Measurements from ENCODE around the gene MTMR3. TPM values are rescaled to one million over a fixed set of nuclear protein-coding genes. Genes with fewer than 3 reads are reported as not detected.

Gene MTMR3
- total and polyA plus RNA-seq, 2 of the 8 experiments (the other 6 are each of a cell fraction or from before 2014, with no cell fraction given) = 16.9 to 18.5 TPM

DNA sequence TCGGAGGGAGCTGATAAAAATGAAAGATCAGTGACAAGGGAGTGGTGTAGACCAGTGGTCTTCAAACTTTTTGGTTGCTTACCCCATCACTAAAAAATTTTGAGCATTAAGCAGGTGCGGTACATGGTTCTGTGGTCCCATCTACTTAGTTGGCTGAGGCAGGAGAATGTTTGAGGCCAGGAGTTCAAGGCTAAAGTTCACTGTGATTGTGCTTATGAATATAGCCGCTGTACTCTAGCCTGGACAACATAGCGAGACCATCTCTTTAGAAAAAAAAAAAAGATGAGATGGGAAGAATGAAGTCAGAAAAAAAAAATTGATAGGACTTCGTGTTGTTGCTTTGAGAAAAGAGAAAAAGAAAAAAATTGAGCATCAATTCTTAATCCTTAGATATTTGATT, 7.8 kb downstream of the MTMR3 start:
- peaks cover 0 to 1% of the 10 kb centered on the region in 2 experiments for H4K20me1 ChIP-seq (replicated peaks in 1 of 2; ENCODE audit: control insufficient read depth in 1 of 2, insufficient read depth in 2 of 2, low read length in 2 of 2)

More for the DNA sequence above, 7.8 kb downstream of the MTMR3 start:
- Histone ChIP-seq H3K27me3 (replicated peaks in 1 of 4; ENCODE audit: control insufficient read depth in 3 of 4, extremely low read depth in 1 of 4, insufficient read depth in 3 of 4, low read length in 3 of 4) (no peaks in the 10 kb centered on the region), H3K36me3 (ENCODE audit: control insufficient read depth in 2 of 4, insufficient read depth in 4 of 4, low read length in 3 of 4) (no peaks in the 10 kb centered on the region), H3K4me1 (replicated peaks in 1 of 4; ENCODE audit: control insufficient read depth in 3 of 4, insufficient read depth in 4 of 4, low read length in 3 of 4) (peaks cover 0 to under 1% (median 0%) of the 10 kb centered on the region in 4 experiments; a peak in 1 of 7 replicates), H4K91ac (replicated peaks; ENCODE audit: insufficient read length, low read length) (no peak overlapping the region), H2BK120ac (replicated peaks; ENCODE audit: low read depth, low read length) (no peak overlapping the region), H3K18ac (ENCODE audit: extremely low read depth, low read length) (no peak overlapping the region), H4K8ac (ENCODE audit: extremely low read depth, insufficient read depth, low read length) (no peak overlapping the region), H2BK5ac (ENCODE audit: low read depth, low read length) (no peak overlapping the region), H3K4me2 (ENCODE audit: insufficient read depth in 1 of 2, low read depth in 2 of 2, low read length in 2 of 2) (no peak overlapping the region), H3K79me2 (ENCODE audit: control insufficient read depth in 1 of 2, insufficient read depth in 2 of 2, low read length in 2 of 2) (peaks cover 0 to 90% of the 10 kb centered on the region in 2 experiments; a peak in 3 of 4 replicates), H3K27ac (ENCODE audit: low read depth, low read length) (no peak overlapping the region), H3K79me1 (ENCODE audit: low read depth, low read length) (no peaks in the 10 kb centered on the region), H3K56ac (replicated peaks; ENCODE audit: insufficient read length, low read depth, low read length) (no peak overlapping the region), H3K23ac (ENCODE audit: insufficient read length) (no peak overlapping the region), H3K9ac (replicated peaks in 1 of 4; ENCODE audit: extremely low read depth in 1 of 4, low read depth in 3 of 4, low read length in 3 of 4) (no peak overlapping the region), H2BK12ac (ENCODE audit: low read depth, low read length) (no peak overlapping the region), H3K9me3 (ENCODE audit: insufficient read depth in 2 of 2, low read depth in 1 of 2, low read length in 1 of 2) (no peaks in the 10 kb centered on the region), H3K4ac (replicated peaks; ENCODE audit: insufficient read length, low read depth, low read length) (no peak overlapping the region), H2BK15ac (ENCODE audit: low read length) (no peak overlapping the region), H4K5ac (ENCODE audit: insufficient read length, low read depth, low read length) (no peak overlapping the region), H3K4me3 (ENCODE audit: extremely low read depth in 1 of 4, insufficient read depth in 2 of 4, low read depth in 3 of 4, low read length in 4 of 4) (no peak overlapping the region), H3K14ac (ENCODE audit: insufficient read length) (no peak overlapping the region), H2AK5ac (ENCODE audit: low read depth, low read length) (no peak overlapping the region), H2BK20ac (ENCODE audit: low read length) (no peak overlapping the region), H2AFZ (ENCODE audit: low read length) (no peak overlapping the region), H3K23me2 (ENCODE audit: low read depth, low read length) (no peaks in the 10 kb centered on the region)
- TF ChIP-seq RFX5 (IDR thresholded peaks at IDR 0.05; ENCODE audit: borderline replicate concordance, low read depth, low read length) = no peak
- TF ChIP-seq HDAC6 (IDR thresholded peaks at IDR 0.05; ENCODE audit: low read depth, low read length) = no peak
- no peak for TF ChIP-seq KDM1A (IDR thresholded peaks at IDR 0.05; ENCODE audit: borderline replicate concordance, low read length)
- TF ChIP-seq CREB1 (IDR thresholded peaks at IDR 0.05) = no peak
- no peak for TF ChIP-seq BCL11A (IDR thresholded peaks at IDR 0.05; ENCODE audit: low read depth in 2 of 2, low read length in 2 of 2)
- TF ChIP-seq, protein P1, sequence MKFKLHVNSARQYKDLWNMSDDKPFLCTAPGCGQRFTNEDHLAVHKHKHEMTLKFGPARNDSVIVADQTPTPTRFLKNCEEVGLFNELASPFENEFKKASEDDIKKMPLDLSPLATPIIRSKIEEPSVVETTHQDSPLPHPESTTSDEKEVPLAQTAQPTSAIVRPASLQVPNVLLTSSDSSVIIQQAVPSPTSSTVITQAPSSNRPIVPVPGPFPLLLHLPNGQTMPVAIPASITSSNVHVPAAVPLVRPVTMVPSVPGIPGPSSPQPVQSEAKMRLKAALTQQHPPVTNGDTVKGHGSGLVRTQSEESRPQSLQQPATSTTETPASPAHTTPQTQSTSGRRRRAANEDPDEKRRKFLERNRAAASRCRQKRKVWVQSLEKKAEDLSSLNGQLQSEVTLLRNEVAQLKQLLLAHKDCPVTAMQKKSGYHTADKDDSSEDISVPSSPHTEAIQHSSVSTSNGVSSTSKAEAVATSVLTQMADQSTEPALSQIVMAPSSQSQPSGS (IDR thresholded peaks at IDR 0.05; ENCODE audit: low read length) = no peak
- no peak for TF ChIP-seq CHD2 (IDR thresholded peaks at IDR 0.05; ENCODE audit: low read length)
- TF ChIP-seq TEAD4 (IDR thresholded peaks at IDR 0.05; ENCODE audit: low read depth, low read length) = no peak
- TF ChIP-seq RNF2 (IDR thresholded peaks at IDR 0.05; ENCODE audit: borderline replicate concordance, low read depth, low read length, missing control alignments, poor library complexity, severe bottlenecking) = no peak
- TF ChIP-seq JUND (IDR thresholded peaks at IDR 0.05; ENCODE audit: low read length) = no peak
- WGBS, 2 experiments (ENCODE audit: extremely low coverage in 1 of 2, insufficient coverage in 1 of 2, insufficient read length in 1 of 2, insufficient replicate concordance in 2 of 2, low coverage in 1 of 2, low lambda C conversion rate in 2 of 2, missing lambda C conversion rate in 1 of 2) = 89% methylated on average over 5 of the region's 5 CpGs; no CpG with 5 or more reads in 1 of the 2 experiments
- CTCF ChIA-PET (ENCODE audit: partially characterized antibody) = no interaction called here
- DNase-seq (ENCODE audit: low read depth in 1 of 2, low spot score in 2 of 2) (no peak), FAIRE-seq (no peak)
- POLR2A ChIA-PET (ENCODE audit: partially characterized antibody) = interaction anchor here (0.9 kb wide), 1 partner anchor 18 kb away, joined by 3 read pairs; no protein-coding TSS in a partner anchor
